Measurements from ENCODE around the gene YEATS4. TPM values are rescaled to one million over a fixed set of nuclear protein-coding genes. Genes with fewer than 3 reads are reported as not detected.

Gene YEATS4
- total RNA-seq, 4 donors from 2014 or later = 4.4 to 32.2 (median 7.9) TPM

DNA sequence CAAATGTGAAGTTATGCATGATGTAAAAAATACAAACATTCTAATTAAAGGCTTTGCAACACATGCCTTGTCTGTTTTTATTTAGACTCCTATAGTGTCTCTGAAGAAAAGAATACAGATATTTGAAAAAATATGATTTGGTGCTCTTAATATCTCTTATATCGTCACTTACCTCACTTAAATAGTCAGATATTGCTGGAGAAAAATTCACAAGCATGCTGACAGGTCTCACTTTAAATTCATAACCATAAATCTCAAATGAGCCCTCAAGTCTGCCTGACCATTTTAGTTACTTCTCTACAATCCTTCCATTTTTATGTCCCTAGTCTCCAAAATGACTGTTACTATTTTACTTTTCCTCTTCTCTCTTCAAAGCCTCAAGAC, 5.4 kb upstream of the YEATS4 start:
- Histone ChIP-seq H3K4me3 (no peak overlapping the region), H3K9me3 (no peaks in the 10 kb centered on the region), H3K4me1 (peaks cover 0 to 14% (median 5%) of the 10 kb centered on the region in 4 donors), H3K36me3 (no peaks in the 10 kb centered on the region), H3K27ac (no peak overlapping the region), H3K27me3 (no peaks in the 10 kb centered on the region)
- WGBS, 2 donors (ENCODE audit: low coverage in 1 of 2) = 67 to 82% methylated on average over 1 of the region's 1 CpG
- no peak for TF ChIP-seq EP300 (IDR thresholded peaks at IDR 0.05; ENCODE audit: low read depth)
- no peak for TF ChIP-seq POLR2AphosphoS5 (IDR thresholded peaks at IDR 0.05)
- TF ChIP-seq, protein P1, sequence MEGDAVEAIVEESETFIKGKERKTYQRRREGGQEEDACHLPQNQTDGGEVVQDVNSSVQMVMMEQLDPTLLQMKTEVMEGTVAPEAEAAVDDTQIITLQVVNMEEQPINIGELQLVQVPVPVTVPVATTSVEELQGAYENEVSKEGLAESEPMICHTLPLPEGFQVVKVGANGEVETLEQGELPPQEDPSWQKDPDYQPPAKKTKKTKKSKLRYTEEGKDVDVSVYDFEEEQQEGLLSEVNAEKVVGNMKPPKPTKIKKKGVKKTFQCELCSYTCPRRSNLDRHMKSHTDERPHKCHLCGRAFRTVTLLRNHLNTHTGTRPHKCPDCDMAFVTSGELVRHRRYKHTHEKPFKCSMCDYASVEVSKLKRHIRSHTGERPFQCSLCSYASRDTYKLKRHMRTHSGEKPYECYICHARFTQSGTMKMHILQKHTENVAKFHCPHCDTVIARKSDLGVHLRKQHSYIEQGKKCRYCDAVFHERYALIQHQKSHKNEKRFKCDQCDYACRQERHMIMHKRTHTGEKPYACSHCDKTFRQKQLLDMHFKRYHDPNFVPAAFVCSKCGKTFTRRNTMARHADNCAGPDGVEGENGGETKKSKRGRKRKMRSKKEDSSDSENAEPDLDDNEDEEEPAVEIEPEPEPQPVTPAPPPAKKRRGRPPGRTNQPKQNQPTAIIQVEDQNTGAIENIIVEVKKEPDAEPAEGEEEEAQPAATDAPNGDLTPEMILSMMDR (IDR thresholded peaks at IDR 0.05) = no peak
- no peak for TF ChIP-seq POLR2A (IDR thresholded peaks at IDR 0.05)
- no peak for DNase-seq
- in situ Hi-C loops (cut with MboI; ENCODE audit: low pct_ligation_motif_present in 1 of 4, low pct_unique_long_range_greater_than_20kb in 1 of 4, low sequenced_read_pairs in 3 of 4) (loop anchor here in 1 of 4 donors (10.0 to 25.0 kb wide), 2 partner anchors 208 to 281 kb away; no protein-coding TSS in a partner anchor), intact Hi-C loops (cut with DNase I; ENCODE audit: low total_unique reads) (loop anchor here (10.0 kb wide), 1 partner anchor 231 kb away; the partner anchor contains the start of gene CCT2)

DNA sequence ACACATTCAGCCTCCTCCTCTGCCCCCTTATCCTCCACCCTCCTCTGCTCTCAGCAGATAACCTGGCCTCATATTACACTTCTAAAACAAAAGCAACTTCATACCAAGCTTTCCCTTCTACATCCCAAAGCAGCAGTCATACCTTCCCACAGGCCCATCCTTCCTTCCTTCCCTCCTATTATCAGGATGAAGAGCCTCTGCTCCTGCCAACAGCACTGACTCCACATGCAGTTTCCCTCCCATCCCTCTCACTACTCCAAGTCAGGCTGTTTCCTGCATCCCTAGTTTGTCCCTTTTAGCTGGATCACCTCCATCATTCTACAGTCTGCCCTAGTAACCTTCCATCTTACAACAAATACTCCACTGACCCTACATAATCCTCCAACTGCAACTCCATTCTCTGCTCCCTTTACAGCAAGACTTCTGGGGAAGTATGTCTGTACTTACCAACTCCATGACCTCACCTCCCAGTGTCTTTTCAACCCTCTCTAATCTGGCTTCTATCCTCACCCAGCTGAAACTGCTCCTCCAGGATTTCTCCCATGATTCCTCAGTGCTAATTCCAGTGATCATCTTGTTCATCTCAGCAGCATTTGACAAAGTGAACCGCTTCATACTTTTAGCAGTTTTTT, 4.9 kb upstream of the YEATS4 start:
- H3K36me3 ChIP-seq = no peaks in the 10 kb centered on the region
- no peaks in the 10 kb centered on the region for H3K27me3 ChIP-seq
- H3K27ac ChIP-seq = no peak overlapping the region
- TF ChIP-seq, protein P1 (IDR thresholded peaks at IDR 0.05) = no peak
- TF ChIP-seq POLR2A (IDR thresholded peaks at IDR 0.05) (no peak), EP300 (IDR thresholded peaks at IDR 0.05; ENCODE audit: low read depth) (no peak), POLR2AphosphoS5 (IDR thresholded peaks at IDR 0.05) (no peak)
- DNase-seq = no peak
- intact Hi-C loops (cut with DNase I; ENCODE audit: low total_unique reads) = loop anchor here (5.0 to 10.0 kb wide), 2 partner anchors 230 to 283 kb away; partner anchors contain the start of gene CCT2
- H3K4me3 ChIP-seq = no peak overlapping the region
- WGBS, 2 donors (ENCODE audit: low coverage in 1 of 2) = 55 to 67% methylated on average over 1 of the region's 1 CpG
- peaks cover 0 to 16% (median 6%) of the 10 kb centered on the region in 4 donors for H3K4me1 ChIP-seq
- in situ Hi-C loops (cut with MboI; ENCODE audit: low pct_ligation_motif_present in 1 of 4, low pct_unique_long_range_greater_than_20kb in 1 of 4, low sequenced_read_pairs in 3 of 4) = loop anchor here in 1 of 4 donors (10.0 to 25.0 kb wide), 2 partner anchors 208 to 280 kb away; no protein-coding TSS in a partner anchor
- H3K9me3 ChIP-seq = no peaks in the 10 kb centered on the region

DNA sequence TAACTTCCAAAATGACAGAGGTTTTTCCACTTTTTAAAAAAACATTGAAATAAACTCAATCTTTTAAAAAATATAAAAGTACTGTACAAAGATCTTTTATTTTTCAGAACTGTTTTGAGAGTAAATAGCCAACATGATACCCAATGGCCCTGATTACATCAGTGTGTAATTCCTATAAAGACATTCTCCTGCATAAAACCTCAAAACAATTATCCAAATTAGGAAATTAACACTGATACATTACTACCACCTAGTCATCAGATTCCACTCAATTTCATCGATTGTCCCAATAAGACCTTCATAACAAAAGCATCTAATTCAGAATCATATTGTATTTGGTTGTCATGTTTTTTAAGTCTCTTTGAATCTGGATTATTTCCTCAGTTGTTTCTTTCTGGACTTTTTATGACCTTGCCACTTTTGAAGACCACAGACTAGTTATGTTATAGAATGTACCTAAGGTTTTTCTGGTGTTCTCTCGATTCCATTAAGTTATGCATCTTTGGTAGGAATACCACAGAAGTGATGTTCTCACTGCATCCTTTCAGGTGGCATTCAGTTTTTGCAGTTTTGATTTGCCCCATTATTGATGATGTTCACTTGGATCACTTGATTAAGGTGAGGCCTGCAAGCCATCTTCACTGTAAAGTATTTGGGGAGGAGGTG, 4.0 kb upstream of the YEATS4 start:
- no peaks in the 10 kb centered on the region for H3K27me3 ChIP-seq
- no peak overlapping the region for H3K27ac ChIP-seq
- in situ Hi-C loops (cut with MboI; ENCODE audit: low pct_ligation_motif_present in 1 of 4, low pct_unique_long_range_greater_than_20kb in 1 of 4, low sequenced_read_pairs in 3 of 4) = loop anchor here in 1 of 4 donors (10.0 to 25.0 kb wide), 2 partner anchors 207 to 279 kb away; no protein-coding TSS in a partner anchor
- WGBS, 2 donors (ENCODE audit: low coverage in 1 of 2) = 82 to 90% methylated on average over 2 of the region's 2 CpGs
- peaks cover 2 to 20% (median 10%) of the 10 kb centered on the region in 4 donors for H3K4me1 ChIP-seq
- intact Hi-C loops (cut with DNase I; ENCODE audit: low total_unique reads) = loop anchor here (5.0 to 10.0 kb wide), 2 partner anchors 229 to 282 kb away; partner anchors contain the start of gene CCT2
- no peak overlapping the region for H3K4me3 ChIP-seq
- H3K36me3 ChIP-seq = no peaks in the 10 kb centered on the region
- H3K9me3 ChIP-seq = no peaks in the 10 kb centered on the region
- DNase-seq = no peak
- TF ChIP-seq POLR2AphosphoS5 (IDR thresholded peaks at IDR 0.05) (no peak), EP300 (IDR thresholded peaks at IDR 0.05; ENCODE audit: low read depth) (no peak), POLR2A (IDR thresholded peaks at IDR 0.05) (no peak)
- TF ChIP-seq, protein P1 (IDR thresholded peaks at IDR 0.05) = no peak

DNA sequence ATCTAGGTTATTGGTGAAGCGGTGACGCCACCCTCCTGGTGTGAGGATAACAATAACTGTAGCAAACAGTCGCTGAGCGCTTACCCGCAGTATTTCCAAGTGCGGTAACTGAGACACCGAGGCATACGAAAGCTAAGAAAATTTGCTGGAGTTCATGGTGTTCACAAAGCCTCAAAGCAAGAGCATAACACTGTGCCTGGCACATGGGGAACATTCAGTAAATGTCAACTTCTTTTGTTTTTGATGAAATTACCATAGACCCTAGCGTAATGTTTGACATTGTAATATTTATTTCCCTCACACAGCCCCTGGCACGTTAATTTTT, 767 bp downstream of the YEATS4 start:
- H3K27me3 ChIP-seq = no peaks in the 10 kb centered on the region
- peak overlapping the region; percentile 97 to 99 (median 98) for H3K27ac ChIP-seq
- WGBS, 2 donors (ENCODE audit: low coverage in 1 of 2) = 7 to 30% methylated on average over 2 to 10 of the region's 10 CpGs
- peaks cover 4 to 25% (median 14%) of the 10 kb centered on the region in 4 donors for H3K4me1 ChIP-seq
- peaks cover 0 to under 1% (median 0%) of the 10 kb centered on the region in 4 donors for H3K36me3 ChIP-seq
- intact Hi-C loops (cut with DNase I; ENCODE audit: low total_unique reads) = no loop called here
- peak overlapping the region; percentile 73 to 93 (median 87) for H3K4me3 ChIP-seq
- TF ChIP-seq, protein P1 (IDR thresholded peaks at IDR 0.05) = no peak
- no peak for TF ChIP-seq POLR2AphosphoS5 (IDR thresholded peaks at IDR 0.05)
- no peak for TF ChIP-seq POLR2A (IDR thresholded peaks at IDR 0.05)
- TF ChIP-seq EP300 (IDR thresholded peaks at IDR 0.05; ENCODE audit: low read depth) = no peak
- H3K9me3 ChIP-seq = no peaks in the 10 kb centered on the region
- in situ Hi-C loops (cut with MboI; ENCODE audit: low pct_ligation_motif_present in 1 of 4, low pct_unique_long_range_greater_than_20kb in 1 of 4, low sequenced_read_pairs in 3 of 4) = loop anchor here in 1 of 4 donors (25.0 kb wide), 1 partner anchor 202 kb away; no protein-coding TSS in a partner anchor
- no peak for DNase-seq

All from transverse colon (tissue), 4 donors.